ENCODE results near the gene SMIM15.

DNA sequence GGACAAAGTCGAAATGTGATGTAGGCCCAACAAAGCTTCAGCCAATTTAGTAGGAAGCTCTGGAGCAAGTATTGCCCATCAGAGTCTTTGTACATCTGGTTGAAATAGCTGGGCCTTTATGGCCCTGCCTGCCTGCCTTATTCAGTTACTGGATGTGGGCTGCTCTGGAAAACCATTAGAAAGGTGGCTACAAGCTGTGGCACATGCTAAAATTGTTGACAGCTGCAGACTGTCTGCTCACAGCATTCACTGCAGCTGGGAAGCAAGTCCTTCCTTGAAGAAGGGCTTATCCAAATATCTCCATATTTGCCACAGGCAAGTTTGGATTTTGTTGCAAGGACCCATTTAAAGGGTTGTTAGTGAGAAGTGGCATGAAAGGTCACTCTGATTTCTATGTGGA, 24.4 kb downstream of the SMIM15 start:
- TF ChIP-seq IRF2 (CRISPR knock-in tag; IDR thresholded peaks at IDR 0.05; ENCODE audit: borderline replicate concordance, low read depth) (no peak), NR1H2 (CRISPR knock-in tag; IDR thresholded peaks at IDR 0.05) (no peak), SMAD4 (CRISPR knock-in tag; IDR thresholded peaks at IDR 0.05) (no peak)
- TF ChIP-seq, protein P1, sequence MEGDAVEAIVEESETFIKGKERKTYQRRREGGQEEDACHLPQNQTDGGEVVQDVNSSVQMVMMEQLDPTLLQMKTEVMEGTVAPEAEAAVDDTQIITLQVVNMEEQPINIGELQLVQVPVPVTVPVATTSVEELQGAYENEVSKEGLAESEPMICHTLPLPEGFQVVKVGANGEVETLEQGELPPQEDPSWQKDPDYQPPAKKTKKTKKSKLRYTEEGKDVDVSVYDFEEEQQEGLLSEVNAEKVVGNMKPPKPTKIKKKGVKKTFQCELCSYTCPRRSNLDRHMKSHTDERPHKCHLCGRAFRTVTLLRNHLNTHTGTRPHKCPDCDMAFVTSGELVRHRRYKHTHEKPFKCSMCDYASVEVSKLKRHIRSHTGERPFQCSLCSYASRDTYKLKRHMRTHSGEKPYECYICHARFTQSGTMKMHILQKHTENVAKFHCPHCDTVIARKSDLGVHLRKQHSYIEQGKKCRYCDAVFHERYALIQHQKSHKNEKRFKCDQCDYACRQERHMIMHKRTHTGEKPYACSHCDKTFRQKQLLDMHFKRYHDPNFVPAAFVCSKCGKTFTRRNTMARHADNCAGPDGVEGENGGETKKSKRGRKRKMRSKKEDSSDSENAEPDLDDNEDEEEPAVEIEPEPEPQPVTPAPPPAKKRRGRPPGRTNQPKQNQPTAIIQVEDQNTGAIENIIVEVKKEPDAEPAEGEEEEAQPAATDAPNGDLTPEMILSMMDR (IDR thresholded peaks at IDR 0.05), result no peak

Measured in WTC11 (cell line).